ENCODE measurements around the gene S100A16. TPM values are rescaled to one million over a fixed set of nuclear protein-coding genes. Genes with fewer than 3 reads are reported as not detected.

Gene S100A16
- total and polyA plus RNA-seq, 9 of the 15 experiments (the other 6 are each of a cell fraction or from before 2014, with no cell fraction given) = 1.6 to 6.9 (median 4.3) TPM

DNA sequence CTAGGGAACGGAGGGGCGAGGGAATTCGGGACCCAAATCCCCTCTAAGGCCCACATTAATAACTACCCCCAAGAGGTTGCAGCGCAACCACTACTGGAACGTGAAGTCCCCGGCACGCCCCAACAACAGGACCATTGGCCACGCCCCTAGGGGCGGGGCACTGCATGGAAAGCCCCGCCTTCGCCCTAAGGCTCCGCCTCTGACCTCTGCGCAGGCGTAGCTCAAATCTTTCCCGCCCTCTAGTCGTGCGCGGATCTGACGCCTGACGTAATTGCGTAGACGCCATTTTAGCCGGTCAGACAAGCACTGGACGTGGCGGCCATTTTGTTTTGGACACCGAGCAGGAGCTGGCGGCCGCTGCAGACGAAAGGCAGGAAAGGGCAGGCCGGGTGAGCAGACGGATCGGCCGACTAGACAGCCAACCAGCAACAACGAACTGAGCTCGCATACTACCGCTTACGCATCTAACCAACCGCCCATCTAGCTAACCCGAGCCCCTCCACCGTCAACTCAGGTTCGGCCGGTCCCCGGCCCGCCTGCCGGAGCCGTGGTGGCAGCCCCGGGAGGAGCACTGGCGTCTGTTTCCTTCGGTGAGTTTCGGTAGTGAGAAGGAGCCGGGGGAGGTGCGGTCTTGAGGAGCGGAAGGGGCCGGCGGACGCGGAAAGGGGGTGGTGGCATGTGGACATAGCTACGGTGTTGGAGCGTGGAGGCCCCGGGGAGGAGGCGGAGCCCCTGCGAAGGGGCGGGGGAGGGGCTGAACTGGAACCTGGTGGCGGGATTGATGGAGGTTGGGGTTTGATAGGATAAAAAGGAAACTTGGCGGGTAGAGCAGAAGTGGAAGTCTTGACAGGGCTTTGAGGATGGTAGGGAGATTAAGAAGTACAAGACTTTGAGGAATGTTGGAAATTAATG, 21.1 kb upstream of the S100A16 start, which contains the start of gene CHTOP (continued):
- TF ChIP-seq ZNF212 (CRISPR knock-in tag; IDR thresholded peaks at IDR 0.05) (no peak), SMARCB1 (IDR thresholded peaks at IDR 0.05; ENCODE audit: insufficient read length, low read depth) (no peak), CREB1 (IDR thresholded peaks at IDR 0.05) (peak; percentile 83), CREB1 (CRISPR knock-in tag; IDR thresholded peaks at IDR 0.05) (peak; percentile 82), SIN3A (IDR thresholded peaks at IDR 0.05; ENCODE audit: borderline replicate concordance in 2 of 2, control insufficient read depth in 1 of 2, low read depth in 2 of 2, low read length in 2 of 2) (peak in 1 of 2 experiments; percentile 81; a peak in 2 of 4 replicates), SAFB (IDR thresholded peaks at IDR 0.05; ENCODE audit: borderline replicate concordance, low read depth, low read length) (no peak), SMAD1 (IDR thresholded peaks at IDR 0.05; ENCODE audit: low read depth, low read length, partially characterized antibody) (peak; percentile 80), ZNF165 (CRISPR knock-in tag; IDR thresholded peaks at IDR 0.05; ENCODE audit: borderline replicate concordance) (no peak), GABPB1 (CRISPR knock-in tag; IDR thresholded peaks at IDR 0.05) (peak; percentile 85), MCM5 (IDR thresholded peaks at IDR 0.05; ENCODE audit: low read depth) (no peak), IRF2 (CRISPR knock-in tag; IDR thresholded peaks at IDR 0.05) (no peak), PHF20 (IDR thresholded peaks at IDR 0.05; ENCODE audit: partially characterized antibody) (peak; percentile 65), MECOM (CRISPR knock-in tag; IDR thresholded peaks at IDR 0.05) (no peak), COPS2 (conservative IDR thresholded peaks at IDR 0.05) (no peak), HDAC2 (IDR thresholded peaks at IDR 0.05) (peak; percentile 60; the same call in 1 of the 2 replicates), RBFOX2 (IDR thresholded peaks at IDR 0.05; ENCODE audit: low read depth, low read length) (peak; percentile 99), MYC (IDR thresholded peaks at IDR 0.05; ENCODE audit: low read depth, low read length) (peak; percentile 91), MYC (CRISPR knock-in tag; IDR thresholded peaks at IDR 0.05; ENCODE audit: borderline replicate concordance, low read depth) (peak; percentile 53; the same call in 1 of the 2 replicates), TFAM (CRISPR knock-in tag; conservative IDR thresholded peaks at IDR 0.05) (no peak), TOE1 (IDR thresholded peaks at IDR 0.05; ENCODE audit: borderline replicate concordance) (peak; percentile 87), TOE1 (CRISPR knock-in tag; IDR thresholded peaks at IDR 0.05; ENCODE audit: borderline replicate concordance, low read depth) (0 out of 2 replicates have a peak, but pooled peaks have one; percentile 12), PCBP1 (IDR thresholded peaks at IDR 0.05; ENCODE audit: low read depth, low read length, poor library complexity, severe bottlenecking) (peak; percentile 75), PREB (CRISPR knock-in tag; IDR thresholded peaks at IDR 0.05) (no peak), MAZ (CRISPR knock-in tag; conservative IDR thresholded peaks at IDR 0.05 in 1 of 2, IDR thresholded peaks at IDR 0.05 in 1 of 2) (peak; percentile 55 to 65), ZNF717 (CRISPR knock-in tag; IDR thresholded peaks at IDR 0.05) (no peak), ZNF23 (CRISPR knock-in tag; IDR thresholded peaks at IDR 0.05) (no peak), HDAC1 (IDR thresholded peaks at IDR 0.05) (peak in 1 of 2 experiments; percentile 91; a peak in 2 of 4 replicates), SMARCA4 (IDR thresholded peaks at IDR 0.05) (0 out of 2 replicates have a peak, but pooled peaks have one; percentile 14)
- TF ChIP-seq, protein P1, sequence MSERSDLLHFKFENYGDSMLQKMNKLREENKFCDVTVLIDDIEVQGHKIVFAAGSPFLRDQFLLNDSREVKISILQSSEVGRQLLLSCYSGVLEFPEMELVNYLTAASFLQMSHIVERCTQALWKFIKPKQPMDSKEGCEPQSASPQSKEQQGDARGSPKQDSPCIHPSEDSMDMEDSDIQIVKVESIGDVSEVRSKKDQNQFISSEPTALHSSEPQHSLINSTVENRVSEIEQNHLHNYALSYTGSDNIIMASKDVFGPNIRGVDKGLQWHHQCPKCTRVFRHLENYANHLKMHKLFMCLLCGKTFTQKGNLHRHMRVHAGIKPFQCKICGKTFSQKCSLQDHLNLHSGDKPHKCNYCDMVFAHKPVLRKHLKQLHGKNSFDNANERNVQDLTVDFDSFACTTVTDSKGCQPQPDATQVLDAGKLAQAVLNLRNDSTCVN (CRISPR knock-in tag; IDR thresholded peaks at IDR 0.05) = no peak

All from K562 (cell line).